ENCODE measurements around the gene NHERF1. TPM values are rescaled to one million over a fixed set of nuclear protein-coding genes. Genes with fewer than 3 reads are reported as not detected.

Gene NHERF1
- total and polyA plus RNA-seq, 2 of the 13 experiments (the other 11 are each of a cell fraction or from before 2014, with no cell fraction given) = 169 to 269 TPM

DNA sequence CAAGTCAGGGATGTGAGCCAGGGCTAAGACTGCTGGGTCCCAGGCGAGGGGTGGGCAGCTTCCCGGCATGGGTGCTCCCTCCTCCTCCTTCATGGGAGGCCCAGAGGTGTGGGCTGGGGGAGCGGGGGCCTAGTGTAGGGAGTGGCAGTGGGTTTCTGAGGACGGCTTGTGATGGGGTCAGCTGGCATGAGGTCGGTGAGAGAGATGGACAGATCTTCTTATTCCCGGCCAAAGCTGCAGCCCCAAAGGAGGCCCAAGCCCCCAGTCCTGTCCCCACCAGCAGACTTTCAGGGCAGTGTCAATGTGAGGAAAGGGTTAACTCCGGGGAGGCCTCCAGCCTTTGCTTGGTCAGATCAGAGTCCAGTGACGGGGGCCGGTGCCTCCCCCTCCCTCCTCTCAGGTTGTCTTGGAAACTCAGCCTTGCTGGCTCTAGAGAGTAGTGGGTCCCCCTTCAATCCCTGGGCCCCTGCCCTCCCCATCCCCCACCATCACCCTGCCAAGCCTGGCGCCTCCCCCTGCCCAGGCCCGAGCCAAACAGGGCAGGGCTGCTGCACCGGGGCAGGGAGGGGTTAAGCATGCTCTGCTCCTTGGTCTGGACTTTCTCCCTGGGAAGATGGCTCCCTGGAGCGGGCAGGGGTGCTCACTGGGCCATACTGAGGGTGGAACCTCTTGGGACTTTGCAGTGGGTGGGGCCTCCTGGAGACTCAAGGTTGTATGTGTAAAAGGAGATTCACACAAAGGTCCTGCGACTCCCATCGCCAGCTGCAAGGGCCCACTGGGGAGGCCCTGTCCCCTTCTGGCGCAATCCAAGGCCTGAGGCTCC is 15.3 kb downstream of the NHERF1 start (continued):
- TF ChIP-seq SRY (CRISPR knock-in tag; IDR thresholded peaks at IDR 0.05) (peak; percentile 59; the same call in 1 of the 2 replicates), ZNF790 (CRISPR knock-in tag; IDR thresholded peaks at IDR 0.05; ENCODE audit: borderline replicate concordance) (no peak), MEF2D (CRISPR knock-in tag; IDR thresholded peaks at IDR 0.05) (peak; percentile 76), ZNF782 (CRISPR knock-in tag; IDR thresholded peaks at IDR 0.05; ENCODE audit: borderline replicate concordance) (0 out of 2 replicates have a peak, but pooled peaks have one; percentile 11), ETV5 (CRISPR knock-in tag; IDR thresholded peaks at IDR 0.05; ENCODE audit: borderline replicate concordance) (peak; percentile 63), ZNF530 (CRISPR knock-in tag; IDR thresholded peaks at IDR 0.05; ENCODE audit: low read depth) (no peak), RELA (CRISPR knock-in tag; IDR thresholded peaks at IDR 0.05) (peak; percentile 24; the same call in 1 of the 2 replicates), ZNF615 (CRISPR knock-in tag; IDR thresholded peaks at IDR 0.05; ENCODE audit: borderline replicate concordance) (no peak; the same call in 1 of the 2 replicates), ZNF326 (CRISPR knock-in tag; IDR thresholded peaks at IDR 0.05; ENCODE audit: borderline replicate concordance) (no peak), NFE2 (CRISPR knock-in tag; IDR thresholded peaks at IDR 0.05) (no peak; the same call in 1 of the 2 replicates), GTF2F1 (IDR thresholded peaks at IDR 0.05; ENCODE audit: low read length) (no peak), SP5 (CRISPR knock-in tag; IDR thresholded peaks at IDR 0.05; ENCODE audit: borderline replicate concordance, low read depth) (peak; percentile 89), TGIF2 (CRISPR knock-in tag; IDR thresholded peaks at IDR 0.05) (peak; percentile 68; the same call in 1 of the 2 replicates), XBP1 (CRISPR knock-in tag; IDR thresholded peaks at IDR 0.05) (no peak), RFX5 (IDR thresholded peaks at IDR 0.05; ENCODE audit: low read depth, low read length) (no peak), ZNF441 (CRISPR knock-in tag; IDR thresholded peaks at IDR 0.05; ENCODE audit: borderline replicate concordance) (peak; percentile 21; the same call in 1 of the 2 replicates), ZNF333 (CRISPR knock-in tag; IDR thresholded peaks at IDR 0.05; ENCODE audit: borderline replicate concordance) (peak; percentile 89), GABPB1 (CRISPR knock-in tag; IDR thresholded peaks at IDR 0.05) (peak; percentile 61), PHF20 (CRISPR knock-in tag; IDR thresholded peaks at IDR 0.05) (no peak), NR2C2 (CRISPR knock-in tag; IDR thresholded peaks at IDR 0.05; ENCODE audit: borderline replicate concordance) (peak; percentile 67), ZNF598 (CRISPR knock-in tag; IDR thresholded peaks at IDR 0.05; ENCODE audit: borderline replicate concordance) (no peak), KDM6A (CRISPR knock-in tag; IDR thresholded peaks at IDR 0.05; ENCODE audit: low read depth) (peak; percentile 99)
- TF ChIP-seq, protein P1, sequence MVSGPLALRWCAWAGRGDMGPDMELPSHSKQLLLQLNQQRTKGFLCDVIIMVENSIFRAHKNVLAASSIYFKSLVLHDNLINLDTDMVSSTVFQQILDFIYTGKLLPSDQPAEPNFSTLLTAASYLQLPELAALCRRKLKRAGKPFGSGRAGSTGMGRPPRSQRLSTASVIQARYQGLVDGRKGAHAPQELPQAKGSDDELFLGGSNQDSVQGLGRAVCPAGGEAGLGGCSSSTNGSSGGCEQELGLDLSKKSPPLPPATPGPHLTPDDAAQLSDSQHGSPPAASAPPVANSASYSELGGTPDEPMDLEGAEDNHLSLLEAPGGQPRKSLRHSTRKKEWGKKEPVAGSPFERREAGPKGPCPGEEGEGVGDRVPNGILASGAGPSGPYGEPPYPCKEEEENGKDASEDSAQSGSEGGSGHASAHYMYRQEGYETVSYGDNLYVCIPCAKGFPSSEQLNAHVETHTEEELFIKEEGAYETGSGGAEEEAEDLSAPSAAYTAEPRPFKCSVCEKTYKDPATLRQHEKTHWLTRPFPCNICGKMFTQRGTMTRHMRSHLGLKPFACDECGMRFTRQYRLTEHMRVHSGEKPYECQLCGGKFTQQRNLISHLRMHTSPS (CRISPR knock-in tag; IDR thresholded peaks at IDR 0.05; ENCODE audit: low read depth) = peak; percentile 97
- TF ChIP-seq, protein P2, sequence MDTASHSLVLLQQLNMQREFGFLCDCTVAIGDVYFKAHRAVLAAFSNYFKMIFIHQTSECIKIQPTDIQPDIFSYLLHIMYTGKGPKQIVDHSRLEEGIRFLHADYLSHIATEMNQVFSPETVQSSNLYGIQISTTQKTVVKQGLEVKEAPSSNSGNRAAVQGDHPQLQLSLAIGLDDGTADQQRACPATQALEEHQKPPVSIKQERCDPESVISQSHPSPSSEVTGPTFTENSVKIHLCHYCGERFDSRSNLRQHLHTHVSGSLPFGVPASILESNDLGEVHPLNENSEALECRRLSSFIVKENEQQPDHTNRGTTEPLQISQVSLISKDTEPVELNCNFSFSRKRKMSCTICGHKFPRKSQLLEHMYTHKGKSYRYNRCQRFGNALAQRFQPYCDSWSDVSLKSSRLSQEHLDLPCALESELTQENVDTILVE (CRISPR knock-in tag; IDR thresholded peaks at IDR 0.05) = peak; percentile 35; the same call in 1 of the 2 replicates
